IPS-20b (cell line): ENCODE measurements around the gene RBAK.
"Not testable (repeated sequence)": the region's sequence is repeated elsewhere in the genome, so short reads cannot be mapped to it uniquely, and the experiment has no call there.

Experiments
- H3K27ac ChIP-seq: one replicate; pipeline ENCODE4 v1.5.1; 2013; ENCODE audit warnings: low read length
- H3K27me3 ChIP-seq: 2 replicates; pipeline ENCODE4 v1.6.1; 2013; ENCODE audit warnings: mild to moderate bottlenecking, low read length, inconsistent platforms; ENCODE audit not compliant: insufficient read depth
- H3K36me3 ChIP-seq: 2 replicates; pipeline ENCODE4 v1.6.1; 2013; ENCODE audit warnings: low read depth, mild to moderate bottlenecking, inconsistent platforms, low read length, moderate library complexity; ENCODE audit not compliant: insufficient read depth
- H3K4me1 ChIP-seq: 2 replicates; pipeline ENCODE4 v1.6.1; 2013; ENCODE audit warnings: mild to moderate bottlenecking, control low read depth, inconsistent platforms, low read length, moderate library complexity; ENCODE audit not compliant: insufficient read depth
- H3K4me3 ChIP-seq: 2 replicates; pipeline ENCODE4 v1.5.1; 2013; ENCODE audit warnings: mild to moderate bottlenecking, low read length, inconsistent platforms
- H3K9ac ChIP-seq: 2 replicates; pipeline ENCODE4 v1.6.1; 2013; ENCODE audit warnings: low read depth, mild to moderate bottlenecking, inconsistent platforms, low read length, moderate library complexity
- H3K9me3 ChIP-seq: 2 replicates; pipeline ENCODE4 v1.6.1; 2013; ENCODE audit warnings: mild to moderate bottlenecking, low read depth, low read length, inconsistent platforms; ENCODE audit not compliant: insufficient read depth

The RBAK gene

GRCh38 chr7:5045558-5046396 is at the start of gene RBAK:
Gene RBAK (plus strand): TSS chr7:5045860. CDS start chr7:5048077, 2,217 bp downstream.
- Histone ChIP-seq H3K4me1 (no peaks in the 10 kb centered on the region), H3K9ac (peak within 1 kb of the TSS; percentile 76), H3K36me3 (peaks cover 24% of the 10 kb centered on the region), H3K4me3 (peak within 1 kb of the TSS; percentile 78), H3K27me3 (no peaks in the 10 kb centered on the region), H3K27ac (no peak within 1 kb of the TSS), H3K9me3 (peaks cover 12% of the 10 kb centered on the region)

- H3K4me1 ChIP-seq: no peaks in the 10 kb centered on the region
- no peaks in the 10 kb centered on the region for H3K9me3 ChIP-seq
- H3K9ac ChIP-seq: no peak overlapping the region
- H3K27ac ChIP-seq: no peak overlapping the region
- H3K36me3 ChIP-seq: peaks cover 46% of the 10 kb centered on the region; the same call in 1 of the 2 replicates
- H3K4me3 ChIP-seq: no peak overlapping the region
- no peaks in the 10 kb centered on the region for H3K27me3 ChIP-seq
Measured at GRCh38 chr7:4996696-4997222, 48.9 kb upstream of the RBAK start.

GRCh38 chr7:4998244-4998643 is 47.4 kb upstream of the RBAK start:
- no peak overlapping the region for H3K27ac ChIP-seq
- no peaks in the 10 kb centered on the region for H3K9me3 ChIP-seq
- no peaks in the 10 kb centered on the region for H3K4me1 ChIP-seq
- H3K4me3 ChIP-seq: no peak overlapping the region
- peaks cover 38% of the 10 kb centered on the region; the same call in 1 of the 2 replicates for H3K36me3 ChIP-seq
- H3K9ac ChIP-seq: no peak overlapping the region
- no peaks in the 10 kb centered on the region for H3K27me3 ChIP-seq

- Histone ChIP-seq H3K4me3 (no peak overlapping the region), H3K9ac (no peak overlapping the region), H3K36me3 (peaks cover 36% of the 10 kb centered on the region; the same call in 1 of the 2 replicates), H3K27ac (no peak overlapping the region), H3K27me3 (no peaks in the 10 kb centered on the region), H3K4me1 (no peaks in the 10 kb centered on the region), H3K9me3 (no peaks in the 10 kb centered on the region)
Measured at GRCh38 chr7:4998910-4999309, 46.8 kb upstream of the RBAK start.

GRCh38 chr7:4999369-4999950 is 46.2 kb upstream of the RBAK start:
- H3K27ac ChIP-seq: no peak overlapping the region
- H3K36me3 ChIP-seq: peaks cover 32% of the 10 kb centered on the region; the same call in 1 of the 2 replicates
- no peaks in the 10 kb centered on the region for H3K4me1 ChIP-seq
- no peak overlapping the region for H3K9ac ChIP-seq
- no peaks in the 10 kb centered on the region for H3K27me3 ChIP-seq
- H3K4me3 ChIP-seq: no peak overlapping the region
- no peaks in the 10 kb centered on the region for H3K9me3 ChIP-seq

- Histone ChIP-seq H3K9me3 (no peaks in the 10 kb centered on the region), H3K4me3 (no peak overlapping the region), H3K27me3 (no peaks in the 10 kb centered on the region), H3K36me3 (peaks cover 18% of the 10 kb centered on the region; the same call in 1 of the 2 replicates), H3K27ac (no peak overlapping the region), H3K4me1 (no peaks in the 10 kb centered on the region), H3K9ac (no peak overlapping the region)
Measured at GRCh38 chr7:5001003-5001402, 44.7 kb upstream of the RBAK start.

GRCh38 chr7:5001911-5002310 is 43.7 kb upstream of the RBAK start:
- Histone ChIP-seq H3K36me3 (peaks cover 9% of the 10 kb centered on the region; the same call in 1 of the 2 replicates), H3K9me3 (no peaks in the 10 kb centered on the region), H3K4me3 (no peak overlapping the region), H3K27me3 (no peaks in the 10 kb centered on the region), H3K9ac (no peak overlapping the region), H3K4me1 (no peaks in the 10 kb centered on the region), H3K27ac (no peak overlapping the region)

GRCh38 chr7:5005066-5005465 is 40.6 kb upstream of the RBAK start:
- Histone ChIP-seq H3K27me3 (no peaks in the 10 kb centered on the region), H3K36me3 (no peaks in the 10 kb centered on the region), H3K27ac (no peak overlapping the region), H3K4me1 (no peaks in the 10 kb centered on the region), H3K4me3 (no peak overlapping the region), H3K9me3 (no peaks in the 10 kb centered on the region), H3K9ac (no peak overlapping the region)

GRCh38 chr7:5012985-5013384 is 32.7 kb upstream of the RBAK start:
- Histone ChIP-seq H3K27ac (no peak overlapping the region), H3K27me3 (no peaks in the 10 kb centered on the region), H3K36me3 (no peaks in the 10 kb centered on the region), H3K9ac (no peak overlapping the region), H3K4me3 (no peak overlapping the region), H3K9me3 (no peaks in the 10 kb centered on the region; the same call in 1 of the 2 replicates), H3K4me1 (no peaks in the 10 kb centered on the region)

GRCh38 chr7:5015936-5016335 is 29.7 kb upstream of the RBAK start:
- H3K36me3 ChIP-seq, H3K27ac ChIP-seq, H3K9me3 ChIP-seq, H3K9ac ChIP-seq, H3K4me3 ChIP-seq, H3K27me3 ChIP-seq, H3K4me1 ChIP-seq: not testable (repeated sequence)

- not testable (repeated sequence) for H3K27me3 ChIP-seq, H3K36me3 ChIP-seq, H3K9ac ChIP-seq, H3K4me3 ChIP-seq, H3K9me3 ChIP-seq, H3K27ac ChIP-seq, H3K4me1 ChIP-seq
Measured at GRCh38 chr7:5017626-5018025, 28.0 kb upstream of the RBAK start.

GRCh38 chr7:5020098-5020497 is 25.6 kb upstream of the RBAK start:
- H3K36me3 ChIP-seq: no peaks in the 10 kb centered on the region
- H3K27me3 ChIP-seq: no peaks in the 10 kb centered on the region
- H3K4me1 ChIP-seq: no peaks in the 10 kb centered on the region
- H3K9ac ChIP-seq: no peak overlapping the region
- H3K4me3 ChIP-seq: no peak overlapping the region
- no peak overlapping the region for H3K27ac ChIP-seq
- no peaks in the 10 kb centered on the region; the same call in none of the 2 replicates for H3K9me3 ChIP-seq
